B cell (primary cell): ENCODE data around the gene ACE. TPM values are rescaled to one million over a fixed set of nuclear protein-coding genes. Genes with fewer than 3 reads are reported as not detected.

Source experiments
- ATAC-seq: fragments of 200-7000 bp; cut with Tn5 transposase; one replicate; pipeline ENCODE4 v1.10.0; 2021; ENCODE audit warnings: low read depth, mild to moderate bottlenecking, moderate number of reproducible peaks, moderate library complexity
- CTCF ChIA-PET: fragments of 350-600 bp; sonication (Branson Sonifier 250); formaldehyde crosslinking; loops from one replicate; lab custom pipeline; 2021; ENCODE audit warnings: antibody characterized with exemption, inconsistent platforms; lab: Charles Lee
- POLR2A ChIA-PET: fragments of 350-600 bp; sonication (Branson Sonifier 250); formaldehyde crosslinking; loops from one replicate; lab custom pipeline; 2021; ENCODE audit warnings: antibody characterized with exemption; lab: Charles Lee
- DNase-seq: peaks from one replicate; pipeline ENCODE4 v3.0.0; 2013
- H2AFZ ChIP-seq: 2 replicates; pipeline ENCODE4 v1.6.1; 2012; ENCODE audit warnings: mild to moderate bottlenecking, low read depth, low read length; ENCODE audit not compliant: insufficient read depth, poor library complexity, severe bottlenecking
- H3K27ac ChIP-seq, 2 donors: 1 replicate in 1 of 2; 2 replicates in 1 of 2; pipeline ENCODE4 v1.5.1; 2012 to 2013; ENCODE audit warnings: low read length in 2 of 2, mild to moderate bottlenecking in 2 of 2, moderate library complexity in 1 of 2
- H3K27me3 ChIP-seq, 4 experiments: fragments of 200-600 bp in 1 of 4; sonication (generic) in 1 of 4; replicated peaks in 1 of 4; 1 replicate in 2 of 4; 2 replicates in 2 of 4; pipeline versions ENCODE4 v1.6.1 to v1.7.0; 2013 to 2016; ENCODE audit warnings: low read length in 3 of 4, mild to moderate bottlenecking in 2 of 4, mixed read lengths in 1 of 4, moderate library complexity in 1 of 4; ENCODE audit not compliant: insufficient read depth in 4 of 4, control insufficient read depth in 3 of 4; ENCODE audit errors: control extremely low read depth in 1 of 4
- H3K36me3 ChIP-seq, 2 experiments: replicated peaks in 1 of 2; 1 replicate in 1 of 2; 2 replicates in 1 of 2; pipeline versions ENCODE4 v1.6.1 to v1.7.1; 2013; ENCODE audit warnings: low read length in 1 of 2; ENCODE audit not compliant: insufficient read depth in 2 of 2, control insufficient read depth in 1 of 2; ENCODE audit errors: control extremely low read depth in 1 of 2, extremely low read depth in 1 of 2
- H3K4me1 ChIP-seq, 2 donors: fragments of 200-600 bp in 1 of 2; sonication (generic) in 1 of 2; 1 replicate in 1 of 2; 2 replicates in 1 of 2; pipeline versions ENCODE4 v1.5.1 to v1.6.1; 2013 to 2017; ENCODE audit warnings: low read length in 2 of 2; ENCODE audit not compliant: control insufficient read depth in 2 of 2, insufficient read depth in 2 of 2
- H3K4me2 ChIP-seq: replicated peaks from 2 replicates; pipeline ENCODE3; 2012; ENCODE audit warnings: mild to moderate bottlenecking, low read depth, low read length; ENCODE audit not compliant: poor library complexity, severe bottlenecking
- H3K4me3 ChIP-seq, 5 experiments: fragments of 200-600 bp in 1 of 5; sonication (generic) in 1 of 5; 1 replicate in 3 of 5; 2 replicates in 2 of 5; pipeline versions ENCODE4 v1.5.1 to v1.7.0; 2011 to 2016; ENCODE audit warnings: low read length in 4 of 5, mild to moderate bottlenecking in 4 of 5, low read depth in 2 of 5, control low read depth in 1 of 5, moderate library complexity in 1 of 5; ENCODE audit not compliant: insufficient read depth in 1 of 5; ENCODE audit errors: control extremely low read depth in 1 of 5, extremely low read depth in 1 of 5
- H3K79me2 ChIP-seq: fragments of 200-600 bp; sonication (generic); one replicate; pipeline ENCODE4 v1.6.0; 2016; ENCODE audit warnings: low read length; ENCODE audit not compliant: control insufficient read depth, insufficient read depth
- H3K9ac ChIP-seq: fragments of 200-600 bp; sonication (generic); 2 replicates; pipeline ENCODE4 v1.6.1; 2017; ENCODE audit warnings: mild to moderate bottlenecking, low read length, moderate library complexity
- H3K9me3 ChIP-seq, 3 donors: one replicate each; pipeline versions ENCODE4 v1.6.1 to v1.7.1; 2013; ENCODE audit warnings: low read length in 2 of 3; ENCODE audit not compliant: control insufficient read depth in 2 of 3, insufficient read depth in 1 of 3; ENCODE audit errors: control extremely low read depth in 1 of 3
- H4K20me1 ChIP-seq: 2 replicates; pipeline ENCODE4 v1.6.0; 2012; ENCODE audit warnings: mild to moderate bottlenecking, low read length; ENCODE audit not compliant: insufficient read depth, control insufficient read depth, poor library complexity, severe bottlenecking
- H3K27ac Mint-ChIP-seq: one replicate; pipeline ENCODE4 v1.8.0; 2021; ENCODE audit warnings: mixed read lengths
- H3K27me3 Mint-ChIP-seq: one replicate; pipeline ENCODE4 v1.8.0; 2021; ENCODE audit warnings: mixed read lengths
- H3K4me1 Mint-ChIP-seq: one replicate; pipeline ENCODE4 v1.8.0; 2021; ENCODE audit warnings: mixed read lengths
- H3K4me3 Mint-ChIP-seq: one replicate; pipeline ENCODE4 v1.8.0; 2021; ENCODE audit warnings: mixed read lengths
- H3K9me3 Mint-ChIP-seq: one replicate; pipeline ENCODE4 v1.8.0; 2022; ENCODE audit warnings: mixed read lengths; ENCODE audit not compliant: insufficient read depth
- EZH2 ChIP-seq: IDR thresholded peaks from 2 replicates; pipeline ENCODE4 v1.6.1; 2012; ENCODE audit warnings: borderline replicate concordance, low read depth, mild to moderate bottlenecking, moderate library complexity, low read length; ENCODE audit not compliant: insufficient read depth, poor library complexity, severe bottlenecking
- WGBS: methylation state at CpG from one replicate; pipeline ENCODE4 v1.1.5; 2013; ENCODE audit warnings: missing lambda C conversion rate; ENCODE audit not compliant: insufficient coverage; 5-methylcytosine and 5-hydroxymethylcytosine counted together
- intact Hi-C: fragments of 100-400 bp; cut with micrococcal nuclease; formaldehyde crosslinking; loops from one replicate; pipeline ENCODE4 v1.10.0; 2022
- polyA plus RNA-seq: library from polyadenylated mRNA; depleted of rRNA; stranded (reverse); fragments of >200 nt; gene quantifications from 2 replicates; pipeline ENCODE4 v1.2.3, GENCODE V29; 2012
- total RNA-seq, 2 donors: library from RNA; stranded (reverse); fragments of 120-200 nt in 1 of 2; gene quantifications; 1 replicate in 1 of 2; 2 replicates in 1 of 2; pipeline versions ENCODE4 v1.2.3 to v1.2.4, GENCODE V29; 2013 to 2022
- TF ChIP-seq, protein P1 (sequence below): fragments of 200-600 bp; IDR thresholded peaks from one replicate; pipeline ENCODE4 v1.8.0; 2022; ENCODE audit warnings: antibody characterized with exemption, mild to moderate bottlenecking

The ACE gene
- total and polyA plus RNA-seq, 2 donors (not counting 1 experiment from before 2014, with no cell fraction given): 0.67 to 2.6 TPM

DNA sequence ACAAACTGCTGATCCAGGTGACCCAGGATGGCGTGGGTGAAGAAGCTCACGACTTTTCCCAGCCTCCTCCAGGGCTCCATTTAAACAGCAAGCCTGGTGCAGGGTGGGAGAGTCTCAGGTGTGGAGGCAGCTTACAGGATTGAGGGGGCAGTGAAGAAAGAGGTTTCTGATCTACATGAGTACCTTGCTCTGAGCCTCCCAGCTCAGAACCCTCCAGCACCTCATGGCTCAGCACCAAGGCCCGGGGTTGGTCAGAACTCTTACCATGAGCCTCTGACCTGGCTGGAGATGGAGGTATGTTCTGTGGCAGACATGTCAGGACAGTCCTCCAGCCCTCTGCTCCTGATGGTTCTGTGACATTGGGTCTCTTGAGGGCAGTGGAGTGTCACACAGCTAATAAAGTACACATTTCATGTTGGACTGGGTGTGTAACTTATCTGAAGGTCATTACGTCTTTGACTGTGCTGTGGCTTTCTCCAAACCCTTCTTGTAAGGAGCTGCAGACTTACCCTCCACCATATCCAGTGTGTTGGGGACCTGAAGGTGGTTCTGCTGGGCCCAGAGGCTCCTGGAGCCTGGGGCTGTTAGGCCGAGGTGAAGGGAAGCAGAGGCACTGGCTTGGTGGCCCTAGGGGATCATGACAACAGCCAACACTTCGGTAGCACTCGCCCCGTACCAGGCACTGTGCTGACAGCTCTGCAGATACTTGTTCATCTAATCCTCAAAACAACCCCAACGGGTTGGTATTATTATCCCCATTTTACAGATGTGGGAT lies 69.6 kb downstream of the ACE start:
- peaks cover 2% of the 10 kb centered on the region for H3K27me3 Mint-ChIP-seq
- Histone ChIP-seq H2AFZ (no peak overlapping the region), H3K79me2 (peaks cover 49% of the 10 kb centered on the region), H3K4me2 (no peak overlapping the region), H3K4me1 (peaks cover 11 to 18% of the 10 kb centered on the region in 2 donors), H3K27ac (no peak overlapping the region), H3K4me3 (no peak overlapping the region), H3K9ac (no peak overlapping the region), H4K20me1 (peaks cover 9% of the 10 kb centered on the region), H3K36me3 (no peaks in the 10 kb centered on the region), H3K9me3 (no peaks in the 10 kb centered on the region), H3K27me3 (no peaks in the 10 kb centered on the region)
- H3K9me3 Mint-ChIP-seq: no peaks in the 10 kb centered on the region
- H3K4me1 Mint-ChIP-seq: peaks cover 13% of the 10 kb centered on the region
- ChIA-PET POLR2A (no interaction called here), CTCF (no interaction called here)
- H3K4me3 Mint-ChIP-seq: no peak overlapping the region
- WGBS: 94% methylated on average over 5 of the region's 9 CpGs
- intact Hi-C loops: no loop called here
- no peak for TF ChIP-seq EZH2
- TF ChIP-seq, protein P1, sequence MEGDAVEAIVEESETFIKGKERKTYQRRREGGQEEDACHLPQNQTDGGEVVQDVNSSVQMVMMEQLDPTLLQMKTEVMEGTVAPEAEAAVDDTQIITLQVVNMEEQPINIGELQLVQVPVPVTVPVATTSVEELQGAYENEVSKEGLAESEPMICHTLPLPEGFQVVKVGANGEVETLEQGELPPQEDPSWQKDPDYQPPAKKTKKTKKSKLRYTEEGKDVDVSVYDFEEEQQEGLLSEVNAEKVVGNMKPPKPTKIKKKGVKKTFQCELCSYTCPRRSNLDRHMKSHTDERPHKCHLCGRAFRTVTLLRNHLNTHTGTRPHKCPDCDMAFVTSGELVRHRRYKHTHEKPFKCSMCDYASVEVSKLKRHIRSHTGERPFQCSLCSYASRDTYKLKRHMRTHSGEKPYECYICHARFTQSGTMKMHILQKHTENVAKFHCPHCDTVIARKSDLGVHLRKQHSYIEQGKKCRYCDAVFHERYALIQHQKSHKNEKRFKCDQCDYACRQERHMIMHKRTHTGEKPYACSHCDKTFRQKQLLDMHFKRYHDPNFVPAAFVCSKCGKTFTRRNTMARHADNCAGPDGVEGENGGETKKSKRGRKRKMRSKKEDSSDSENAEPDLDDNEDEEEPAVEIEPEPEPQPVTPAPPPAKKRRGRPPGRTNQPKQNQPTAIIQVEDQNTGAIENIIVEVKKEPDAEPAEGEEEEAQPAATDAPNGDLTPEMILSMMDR: no peak
- ATAC-seq (no peak), DNase-seq (no peak)
- no peak overlapping the region for H3K27ac Mint-ChIP-seq

- no peak for DNase-seq
- Histone ChIP-seq H3K27me3 (no peaks in the 10 kb centered on the region), H3K9ac (no peak overlapping the region), H3K79me2 (peaks cover 52% of the 10 kb centered on the region), H3K4me1 (peaks cover 14 to 23% of the 10 kb centered on the region in 2 donors), H3K4me3 (no peak overlapping the region), H4K20me1 (peaks cover 13% of the 10 kb centered on the region), H3K27ac (no peak overlapping the region), H3K9me3 (no peaks in the 10 kb centered on the region), H3K36me3 (no peaks in the 10 kb centered on the region), H2AFZ (no peak overlapping the region), H3K4me2 (no peak overlapping the region)
- Mint-ChIP-seq H3K9me3 (no peaks in the 10 kb centered on the region), H3K27ac (no peak overlapping the region), H3K27me3 (peaks cover 2% of the 10 kb centered on the region), H3K4me3 (no peak overlapping the region), H3K4me1 (peaks cover 18% of the 10 kb centered on the region)
- POLR2A ChIA-PET: no interaction called here
- CTCF ChIA-PET: no interaction called here
- intact Hi-C loops: no loop called here
- TF ChIP-seq EZH2: no peak
- TF ChIP-seq, protein P1: no peak
- no peak for ATAC-seq
- no CpG with 5 or more reads among the region's 5 CpGs for WGBS
These were observed 70.2 kb downstream of the ACE start for GRCh38 chr17:63547083-63547523.
